Stimulated activated CD8-positive, alpha-beta memory T cell treated with anti-CD3 and anti-CD28 coated beads, Interleukin-7, amount 100 ng/mL, for 1 hour (primary cell): ENCODE measurements around the gene DDI2.
"Not testable (repeated sequence)": the region's sequence is repeated elsewhere in the genome, so short reads cannot be mapped to it uniquely, and the experiment has no call there.

Experiments
- DNase-seq, 2 donors: peaks; one replicate each; pipeline ENCODE4 v3.0.0-alpha.2; 2020; ENCODE audit warnings: low read depth in 2 of 2

The DDI2 gene

DNA sequence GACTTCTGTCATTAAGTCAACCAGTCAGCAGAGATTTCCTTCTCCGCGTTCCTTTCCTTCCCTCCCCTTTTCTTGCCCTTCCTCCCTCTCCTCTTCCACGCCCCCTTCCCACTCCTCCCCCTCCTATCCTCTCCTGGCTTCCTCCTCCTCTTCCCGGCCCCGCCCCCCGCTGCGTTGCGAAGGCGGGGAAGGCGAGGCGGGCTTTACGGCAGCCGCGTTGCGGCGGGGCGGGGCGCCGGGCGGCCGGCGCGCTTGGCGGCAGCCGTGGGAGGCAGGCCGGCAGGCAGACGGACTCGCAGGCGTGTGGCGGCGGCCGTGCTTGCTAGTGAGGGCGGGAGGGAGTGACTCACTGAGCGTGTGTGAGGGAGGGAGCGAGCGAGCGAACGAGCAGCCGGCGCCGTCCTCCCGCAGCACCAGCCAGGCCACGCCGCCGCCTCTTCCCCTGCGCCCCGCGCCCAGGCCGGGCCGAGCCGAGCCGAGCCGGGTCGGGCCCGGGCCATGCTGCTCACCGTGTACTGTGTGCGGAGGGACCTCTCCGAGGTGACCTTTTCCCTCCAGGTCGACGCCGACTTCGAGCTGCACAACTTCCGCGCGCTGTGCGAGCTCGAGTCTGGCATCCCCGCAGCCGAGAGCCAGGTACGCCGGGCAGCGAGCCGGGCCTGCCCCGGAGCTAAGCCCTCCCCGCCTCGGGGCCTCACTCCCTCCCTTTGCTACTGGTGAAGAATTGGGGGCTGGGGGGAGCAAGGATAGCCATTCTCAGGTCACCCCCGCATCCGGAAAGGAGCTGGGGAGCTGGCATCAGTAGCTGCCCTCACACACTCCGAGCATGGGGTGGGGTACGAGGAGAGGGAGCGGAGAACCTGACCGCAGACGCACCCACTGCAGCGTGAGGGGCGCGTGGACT lies at the start of gene DDI2:
Gene DDI2 (plus strand): TSS at position 286 of the 904 bp plus-strand sequence. CDS start 213 bp downstream, at position 499.
- peak; percentile 83 to 87 for DNase-seq

DNA sequence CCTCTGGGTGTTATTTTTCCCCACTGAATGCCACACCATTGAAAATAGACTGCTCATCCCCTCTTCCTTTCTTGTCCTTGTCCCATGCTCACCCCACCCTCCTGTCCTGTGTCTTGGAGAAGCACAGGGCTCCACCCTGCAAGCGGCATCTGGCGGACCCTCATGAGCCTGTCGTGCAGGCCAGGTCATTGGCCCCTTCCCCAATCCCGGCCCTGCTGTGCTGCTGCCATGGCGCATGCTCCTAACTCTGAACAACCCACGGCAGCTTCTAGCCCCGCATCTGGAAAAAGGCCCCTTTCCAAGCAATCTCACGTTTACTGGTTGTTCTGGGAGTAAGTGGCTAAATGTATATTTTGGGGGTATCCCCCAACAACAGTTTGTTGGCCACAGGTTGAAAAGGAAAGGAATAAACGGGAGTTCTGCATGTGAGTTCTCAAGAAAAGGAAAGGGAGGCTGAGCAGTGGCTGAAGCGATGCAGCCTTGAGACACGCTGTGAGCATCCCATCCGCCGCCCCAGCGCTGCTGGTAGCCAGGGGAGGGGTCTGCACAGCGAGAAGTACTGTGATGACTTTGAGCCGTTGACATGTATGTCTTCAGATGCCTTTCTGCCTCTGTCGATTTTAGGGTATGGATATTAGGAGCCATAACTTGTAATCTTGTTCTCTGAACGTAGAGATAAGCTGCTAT lies 48.7 kb upstream of the DDI2 start:
- DNase-seq, result no peak

DNA sequence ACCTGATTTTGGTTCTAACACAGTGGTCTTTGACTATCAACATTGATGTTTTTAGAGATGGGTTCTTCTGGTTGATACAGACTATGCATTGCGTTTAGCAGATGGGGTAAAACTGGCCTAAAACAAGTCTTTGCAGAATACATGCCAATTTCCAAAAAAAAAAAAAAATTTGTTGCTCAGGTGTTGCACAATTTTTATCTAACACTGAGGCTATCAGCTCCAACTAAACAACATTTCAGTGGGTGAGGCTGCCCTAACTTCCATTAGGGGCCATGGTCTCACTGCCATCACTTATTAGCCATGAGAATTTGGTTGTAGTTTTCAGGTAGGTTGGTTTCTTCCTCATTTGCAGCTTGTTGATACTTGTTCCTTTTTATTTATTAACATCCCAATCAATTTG lies 46.4 kb upstream of the DDI2 start:
- DNase-seq, result no peak

DNA sequence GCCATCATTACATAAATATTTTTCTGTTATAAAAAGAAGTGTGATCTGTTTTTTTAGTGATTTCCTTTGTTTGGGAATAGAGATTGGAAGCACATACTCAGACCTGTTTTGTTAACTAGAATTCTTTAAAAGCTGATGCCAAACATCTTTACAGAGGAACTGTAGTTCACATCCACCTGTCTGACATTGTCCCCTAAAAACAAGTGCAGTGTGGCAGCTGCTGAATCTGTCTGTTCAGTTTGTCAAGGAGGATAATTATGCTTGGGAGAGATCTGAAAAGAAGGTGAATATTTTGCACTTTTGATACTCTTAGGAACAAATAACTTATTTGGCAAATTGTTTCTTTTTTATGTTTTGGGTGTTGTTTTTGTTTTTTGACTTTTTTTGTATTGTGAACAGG lies 46.0 kb upstream of the DDI2 start:
- no peak for DNase-seq

DNA sequence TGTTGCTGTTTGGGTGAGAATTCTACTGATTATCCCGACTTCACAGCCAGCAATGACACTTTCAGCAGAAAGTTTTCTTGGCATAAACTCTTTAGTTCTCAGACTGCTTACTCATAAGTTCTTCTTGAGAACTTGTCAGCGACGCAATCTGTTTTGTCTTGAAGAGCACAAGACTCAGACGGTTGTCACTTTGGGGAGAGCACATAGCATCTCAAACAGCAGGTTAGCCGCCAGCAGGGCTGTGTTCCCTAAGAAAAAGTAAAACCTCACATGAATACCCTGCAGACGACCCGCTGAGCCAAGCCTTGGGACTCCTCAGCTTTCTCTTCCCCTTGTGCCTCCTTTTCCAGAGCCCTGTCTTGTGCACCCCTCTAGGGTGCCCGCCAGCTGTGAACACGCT lies 43.8 kb upstream of the DDI2 start:
- no peak for DNase-seq

DNA sequence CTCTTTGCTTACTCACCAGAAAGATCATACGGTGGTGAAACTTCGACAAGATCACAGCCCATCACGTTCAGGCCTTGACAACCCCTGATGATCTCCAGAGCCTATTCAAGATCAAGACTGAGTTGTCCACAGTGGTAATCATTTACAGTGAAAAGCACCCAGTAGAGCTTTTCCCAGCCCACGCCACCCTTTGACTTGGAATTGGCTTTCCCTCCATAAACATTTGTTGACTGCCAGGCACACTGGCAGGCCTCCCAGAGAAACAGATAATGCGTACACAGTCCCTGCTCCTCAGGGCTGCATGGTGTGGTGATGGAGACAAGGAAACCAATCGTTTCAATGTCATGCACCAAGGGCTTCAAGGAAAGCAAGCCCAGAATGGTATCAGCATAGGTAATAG lies 42.5 kb upstream of the DDI2 start:
- DNase-seq, result no peak

DNA sequence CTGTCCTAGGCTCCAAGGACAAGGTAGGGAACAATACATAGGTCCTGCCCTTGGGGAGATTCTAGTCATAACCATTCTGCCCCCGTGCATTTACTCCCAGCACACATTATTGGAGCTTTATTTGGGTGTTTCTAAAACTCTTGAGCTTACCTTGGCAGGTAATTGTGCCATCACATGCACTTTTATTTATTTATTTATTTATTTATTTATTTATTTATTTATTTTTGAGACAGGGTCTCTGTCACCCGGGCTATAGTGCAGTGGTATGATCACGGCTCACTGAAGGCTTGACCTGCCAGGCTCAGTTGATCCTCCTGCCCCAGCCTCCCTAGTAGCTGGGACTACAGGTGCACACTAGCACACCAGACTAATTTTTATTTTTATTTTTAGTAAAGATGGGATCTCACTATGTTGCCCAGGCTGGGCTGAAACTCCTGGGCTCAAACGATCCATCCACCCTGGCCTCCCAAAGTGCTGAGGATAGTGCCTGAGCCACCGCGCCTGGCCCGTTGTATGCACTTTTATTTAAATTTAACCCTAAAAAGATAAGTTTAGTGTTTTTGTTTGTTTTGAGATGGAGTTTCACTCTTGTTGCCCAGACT lies 41.6 kb upstream of the DDI2 start:
- DNase-seq, result no peak

DNA sequence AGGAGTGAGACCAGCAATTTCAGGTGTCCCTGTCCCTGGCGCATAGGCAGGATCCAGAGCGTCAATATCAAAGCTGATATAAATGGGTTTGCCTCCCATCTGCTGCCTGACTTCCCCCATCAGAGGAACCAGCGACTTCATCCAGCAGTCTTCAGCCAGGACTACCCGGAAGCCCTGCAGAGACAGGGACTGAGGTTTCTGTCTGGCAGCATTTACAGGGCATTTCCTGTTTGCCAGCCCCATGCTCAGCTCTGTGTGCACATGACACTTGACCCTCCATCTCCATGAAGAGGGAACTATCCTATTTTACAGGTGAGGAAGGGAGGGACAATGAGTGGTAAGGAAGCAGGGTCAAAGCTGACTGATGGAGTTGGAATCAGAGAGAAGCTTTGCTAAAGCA lies 39.6 kb upstream of the DDI2 start:
- DNase-seq, result no peak

DNA sequence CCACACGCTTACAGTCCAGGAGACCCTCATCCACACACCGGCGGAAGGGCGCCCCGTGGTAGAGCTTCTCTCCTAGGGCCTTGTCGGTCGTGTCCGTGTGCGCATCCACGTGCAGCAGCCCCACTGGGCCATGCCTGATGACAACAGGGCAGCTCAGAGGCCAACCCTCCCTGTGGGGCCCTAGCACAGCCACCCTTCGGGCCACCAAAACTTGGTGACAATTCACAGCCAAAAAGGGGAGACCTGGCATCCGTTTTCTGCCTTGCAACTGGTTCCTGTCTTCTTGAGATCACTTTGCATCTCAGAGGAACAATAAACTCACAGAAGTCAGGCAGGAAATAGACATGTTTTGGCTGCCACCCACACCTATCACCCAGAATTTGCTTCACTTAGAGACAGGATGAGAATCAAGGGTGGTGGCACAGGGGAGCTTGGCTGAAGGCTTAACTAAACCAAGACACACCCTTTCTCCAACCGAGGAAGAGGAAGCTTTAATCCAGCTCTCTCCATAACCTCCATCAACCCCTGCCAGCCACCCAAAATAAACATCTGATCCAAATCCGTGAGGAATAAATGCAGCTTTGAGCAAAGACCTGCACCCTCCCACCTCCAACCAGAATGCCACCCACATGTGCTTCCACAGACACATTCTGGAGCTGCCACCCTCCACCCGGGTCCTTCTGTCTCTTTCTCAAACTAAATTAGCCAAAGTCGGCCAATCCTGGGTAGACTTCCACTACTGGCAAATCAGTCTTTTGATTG lies 38.2 kb upstream of the DDI2 start:
- DNase-seq, result no peak

DNA sequence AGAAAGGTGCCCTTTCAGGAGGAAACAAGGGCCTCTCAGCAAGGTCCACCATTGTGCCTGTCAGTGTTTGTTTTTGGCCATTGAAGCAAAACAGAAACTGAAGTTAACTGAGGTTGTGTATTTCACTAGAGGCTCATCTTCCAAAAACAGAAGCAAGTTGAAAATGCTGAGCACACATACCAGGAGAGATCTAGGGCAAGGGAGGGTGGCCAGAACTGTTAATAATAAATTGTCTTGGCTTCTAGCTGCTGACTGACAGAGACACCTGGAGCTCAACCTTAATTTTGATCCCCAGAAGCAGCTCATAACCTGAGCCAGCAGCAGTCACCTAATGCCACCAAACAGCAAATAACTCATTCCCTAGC lies 37.6 kb upstream of the DDI2 start:
- DNase-seq, result no peak

DNA sequence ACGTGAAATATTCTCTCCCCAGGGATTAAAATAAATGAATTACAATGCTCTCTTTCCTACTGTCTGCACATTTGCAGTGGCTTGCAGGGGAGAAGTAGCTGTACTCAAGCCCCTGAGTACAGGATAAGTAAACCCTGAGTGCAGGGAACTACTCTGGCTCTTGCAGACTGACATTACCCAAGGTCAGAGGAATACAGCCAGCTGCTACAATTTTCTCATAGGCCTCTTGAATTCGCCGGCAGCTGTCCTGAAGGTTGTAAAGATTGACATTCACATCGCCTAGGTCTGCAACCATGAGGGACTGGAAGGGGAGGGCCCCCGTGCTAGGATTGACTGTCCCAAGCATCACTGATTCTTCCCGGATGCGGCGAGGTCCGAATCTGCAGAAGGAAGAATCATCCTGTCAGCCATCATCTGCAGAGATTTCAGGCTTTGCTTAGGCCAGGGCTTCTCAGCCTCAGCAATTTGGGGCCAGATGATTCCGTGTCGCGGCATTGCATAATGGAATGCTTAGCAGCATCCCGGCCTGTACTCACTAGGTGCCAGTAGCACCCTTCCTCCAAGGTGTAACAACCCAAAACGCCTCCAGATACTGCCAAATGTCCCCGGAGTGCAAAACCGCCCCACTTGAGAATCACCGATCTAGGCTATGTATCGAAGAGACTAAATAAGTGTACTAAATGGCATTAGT lies 34.1 kb upstream of the DDI2 start:
- DNase-seq, result no peak

DNA sequence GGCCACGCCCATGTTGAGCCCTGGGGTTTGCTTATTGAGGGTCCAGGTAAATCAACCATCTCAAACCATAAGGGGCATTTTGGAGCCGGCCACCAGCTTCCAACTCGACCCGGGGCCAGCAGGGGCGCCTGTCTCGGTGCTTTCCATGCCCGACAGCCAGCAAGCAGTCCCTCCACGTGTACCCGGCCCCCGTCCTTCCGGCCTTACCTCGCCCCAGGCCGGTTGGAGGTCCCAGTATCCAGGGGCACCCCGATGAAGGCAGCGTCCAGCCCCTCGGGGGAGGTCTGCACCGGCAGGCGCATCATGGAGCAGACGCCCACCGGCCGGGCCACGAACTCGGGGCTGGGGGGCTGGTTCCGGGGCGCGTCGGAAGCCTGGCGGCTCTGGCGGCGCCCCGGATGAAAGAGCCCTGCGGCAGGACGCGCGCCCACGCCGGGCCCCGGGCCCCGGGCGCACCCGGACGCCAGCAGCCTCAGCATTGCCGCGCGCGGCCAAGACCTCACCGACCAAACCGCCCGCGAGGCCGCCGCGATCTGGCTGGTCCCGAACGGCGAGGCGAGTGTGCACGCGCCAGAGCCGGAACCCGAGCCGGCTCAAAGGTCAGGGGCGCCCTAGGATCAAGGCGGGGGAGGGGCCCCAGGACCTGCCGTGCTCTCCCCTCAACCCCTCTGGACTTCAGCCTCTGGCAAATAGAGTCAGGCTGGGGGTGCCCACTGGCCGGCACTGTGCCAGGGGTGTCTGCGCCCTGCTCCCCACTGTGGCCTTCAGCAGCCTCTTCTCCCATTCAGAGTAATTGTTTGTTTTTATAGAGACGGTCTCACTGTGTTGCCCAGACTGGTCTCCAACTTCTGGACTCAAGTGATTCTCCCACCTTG lies 32.5 kb upstream of the DDI2 start, which contains the start of gene AGMAT:
Gene AGMAT (minus strand): TSS at position 563 of the 875 bp plus-strand sequence. CDS start 84 bp downstream, at position 479.
- peak; percentile 14 to 18 for DNase-seq

DNA sequence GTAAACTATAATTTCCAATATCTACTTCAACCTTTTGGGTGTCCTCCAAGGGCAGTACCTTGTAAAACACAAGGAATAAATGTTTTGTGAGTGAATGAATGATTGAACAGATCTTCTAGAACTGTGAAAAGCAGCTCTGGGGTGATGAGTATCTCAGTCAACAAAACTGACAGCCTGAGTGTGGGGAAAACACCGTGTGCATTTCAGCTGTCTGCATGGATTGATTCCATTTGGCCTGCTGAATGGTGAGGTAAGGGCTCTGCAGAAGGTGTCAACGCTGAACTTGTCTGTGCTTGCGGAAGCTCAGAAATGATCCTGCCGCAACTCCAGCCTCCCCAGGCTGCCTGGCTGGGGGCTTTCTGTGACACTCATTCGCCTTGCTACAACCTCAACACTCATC lies 25.0 kb upstream of the DDI2 start:
- no peak for DNase-seq

DNA sequence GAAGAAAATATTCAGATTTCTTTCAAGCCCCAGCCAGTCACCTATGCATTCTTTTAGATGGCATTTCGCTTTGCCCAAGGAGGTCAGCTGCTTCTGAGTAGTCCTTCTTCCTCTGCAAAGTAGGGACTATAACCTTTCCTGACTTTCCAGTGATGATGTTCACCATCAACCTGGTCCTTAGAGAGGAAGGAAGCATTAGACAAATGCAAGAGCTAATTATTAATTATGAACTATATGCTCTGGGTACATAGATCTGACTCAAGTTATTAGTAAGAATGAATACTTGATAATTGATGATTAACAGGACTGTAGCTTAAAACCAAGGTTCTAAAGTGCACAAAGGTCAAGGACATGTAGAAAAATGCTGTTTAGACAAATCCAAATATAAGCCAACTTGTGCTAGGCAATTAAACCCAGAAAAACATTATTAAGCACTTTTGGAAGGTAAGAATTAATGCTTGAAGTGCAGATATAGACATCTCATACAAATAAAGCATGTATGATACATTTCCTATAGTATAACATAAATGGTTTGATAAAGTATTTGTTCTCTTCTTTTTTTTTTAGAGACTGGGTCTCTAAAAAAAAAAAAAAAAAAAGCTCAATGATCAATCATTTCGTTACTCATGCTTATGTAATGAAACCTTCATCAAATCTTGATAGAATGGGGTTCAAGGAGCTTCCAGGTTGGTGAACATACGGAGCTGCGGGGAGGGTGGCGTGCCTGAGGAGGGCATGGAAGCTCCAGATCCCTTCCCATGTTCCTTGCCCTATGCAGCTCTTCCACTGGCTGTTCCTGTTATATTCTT lies 21.2 kb upstream of the DDI2 start:
- DNase-seq, result no peak

DNA sequence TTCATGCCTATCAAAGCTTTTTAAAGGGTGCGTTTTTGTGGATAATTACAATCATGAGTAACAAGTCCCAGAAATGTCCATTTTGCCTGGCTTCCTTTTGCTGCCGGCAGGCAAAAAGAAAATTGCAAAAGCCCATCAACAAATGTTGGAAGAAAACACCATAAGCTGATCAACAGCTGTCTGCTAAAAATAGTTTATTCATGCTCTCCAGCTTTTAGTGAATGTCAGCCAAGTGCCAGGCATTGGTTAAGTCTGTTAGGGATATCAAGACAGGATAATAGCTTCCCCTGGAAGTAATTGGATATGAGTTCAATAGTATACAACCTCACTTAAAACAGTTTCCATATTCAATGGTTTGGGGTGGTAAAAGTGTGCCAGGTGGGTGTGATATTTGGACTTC lies 18.8 kb upstream of the DDI2 start:
- DNase-seq, result no peak

DNA sequence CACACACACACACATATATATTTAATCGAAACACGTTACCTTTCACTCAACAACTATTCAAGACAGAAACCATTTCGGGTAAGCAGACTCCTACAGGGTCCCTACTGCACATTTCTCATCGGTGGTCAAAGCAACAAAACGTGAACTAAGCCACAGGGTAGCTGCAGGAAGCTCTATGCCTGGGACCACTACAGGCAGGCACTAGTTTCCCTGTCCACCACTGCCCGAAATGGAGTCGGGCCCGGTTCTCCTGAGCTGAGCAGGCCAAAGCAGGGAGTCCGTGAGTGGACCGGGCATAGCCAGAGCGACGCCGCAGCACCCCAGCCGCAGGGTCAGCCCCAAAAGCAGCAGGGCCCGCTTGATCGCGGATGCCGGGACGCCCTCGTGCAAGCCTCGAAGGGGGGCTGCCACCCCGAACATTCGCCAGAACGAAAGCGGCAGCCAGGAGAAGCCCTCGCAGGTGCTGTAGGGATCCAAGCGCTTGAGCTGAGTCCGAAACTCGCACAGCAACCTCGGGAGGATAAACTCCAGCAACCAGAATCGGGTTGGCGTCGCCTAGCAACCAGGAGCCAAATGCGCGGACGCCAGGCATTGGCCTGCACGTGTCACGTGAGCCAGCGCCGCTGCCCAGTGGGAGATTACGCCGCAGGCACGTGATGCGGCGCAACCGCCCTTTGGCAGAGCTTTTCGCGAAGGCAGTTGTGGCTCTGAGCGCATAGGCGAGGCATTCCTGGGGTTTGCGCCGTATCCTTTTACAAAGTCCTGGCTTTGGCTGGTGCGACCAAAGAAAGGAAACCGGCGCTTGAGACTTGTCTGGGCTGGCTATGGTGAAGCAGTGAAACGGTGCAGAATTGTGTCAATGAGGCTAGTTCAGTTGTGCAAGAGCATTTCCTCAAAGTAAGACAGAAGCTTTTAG lies 13.9 kb upstream of the DDI2 start:
- peak; percentile 78 to 83 for DNase-seq

DNA sequence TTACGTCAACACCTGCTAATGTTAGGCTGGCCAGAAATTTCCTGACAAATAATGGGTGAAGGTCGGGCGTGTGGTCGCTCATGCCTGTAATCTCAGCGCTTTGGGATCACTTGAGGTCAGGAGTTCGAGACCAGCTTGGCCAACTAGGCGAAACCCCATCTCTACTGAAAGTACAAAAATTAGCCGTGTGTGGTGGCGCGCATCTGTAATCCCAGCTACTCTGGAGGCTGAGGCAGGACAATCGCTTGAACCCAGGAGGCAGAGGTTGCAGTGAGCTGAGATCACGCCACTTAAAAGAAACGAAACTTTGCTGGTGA lies 13.3 kb upstream of the DDI2 start:
- not testable (repeated sequence) for DNase-seq

DNA sequence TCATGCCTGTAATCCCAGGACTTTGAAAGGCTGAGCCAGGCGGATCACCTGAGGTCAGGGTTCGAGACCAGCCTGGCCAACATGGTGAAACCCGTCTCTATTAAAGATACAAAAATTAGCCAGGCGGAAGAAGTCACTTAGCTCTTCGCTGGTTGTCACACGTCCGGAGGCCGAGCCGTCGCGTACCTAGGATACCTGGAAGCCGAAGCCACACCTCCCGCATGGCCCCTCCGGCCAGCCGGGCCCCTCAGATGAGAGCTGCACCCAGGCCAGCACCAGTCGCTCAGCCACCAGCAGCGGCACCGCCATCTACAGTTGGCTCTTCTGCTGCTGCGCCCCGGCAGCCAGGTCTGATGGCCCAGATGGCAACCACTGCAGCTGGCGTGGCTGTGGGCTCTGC lies 12.9 kb upstream of the DDI2 start:
- not testable (repeated sequence) for DNase-seq
